HG03565 (cell line): ENCODE results near the gene ARHGEF12.

Experiments used
- ATAC-seq: cut with Tn5 transposase; IDR thresholded peaks from one replicate; pipeline ENCODE4 v1.9.1; 2021; ENCODE audit warnings: mild to moderate bottlenecking, moderate library complexity; ENCODE audit not compliant: unreplicated experiment

The ARHGEF12 gene

GRCh38 chr11:120316880-120317688 lies 19.1 kb upstream of the ARHGEF12 start:
- no peak for ATAC-seq

GRCh38 chr11:120317689-120318480 lies 18.3 kb upstream of the ARHGEF12 start:
- no peak for ATAC-seq

- no peak for ATAC-seq
These were observed 17.3 kb upstream of the ARHGEF12 start for GRCh38 chr11:120318906-120319305.

GRCh38 chr11:120324932-120325810 lies 11.0 kb upstream of the ARHGEF12 start, which contains the start of gene TLCD5:
Gene TLCD5 (plus strand): TSS chr11:120325299. CDS start chr11:120327442, 2,143 bp downstream.
- no peak for ATAC-seq

GRCh38 chr11:120326228-120326627 lies 10.0 kb upstream of the ARHGEF12 start:
- no peak for ATAC-seq

GRCh38 chr11:120326845-120327281 lies 9.3 kb upstream of the ARHGEF12 start:
- no peak for ATAC-seq

- ATAC-seq = no peak
These were observed 8.9 kb upstream of the ARHGEF12 start for GRCh38 chr11:120327311-120327710.

GRCh38 chr11:120329556-120329955 lies 6.7 kb upstream of the ARHGEF12 start:
- no peak for ATAC-seq

- ATAC-seq = no peak
These were observed 6.2 kb upstream of the ARHGEF12 start for GRCh38 chr11:120330045-120330444.

- ATAC-seq = no peak
These were observed 4.8 kb upstream of the ARHGEF12 start for GRCh38 chr11:120331301-120331996.

GRCh38 chr11:120332822-120333716 lies 3.1 kb upstream of the ARHGEF12 start:
- no peak for ATAC-seq

- no peak for ATAC-seq
These were observed 2.4 kb upstream of the ARHGEF12 start for GRCh38 chr11:120333801-120334200.

GRCh38 chr11:120334332-120334731 lies 1.9 kb upstream of the ARHGEF12 start:
- ATAC-seq = no peak

GRCh38 chr11:120334894-120335462 lies 1.2 kb upstream of the ARHGEF12 start:
- no peak for ATAC-seq

- no peak for ATAC-seq
These were observed 681 bp upstream of the ARHGEF12 start for GRCh38 chr11:120335556-120335907.

GRCh38 chr11:120336641-120337354 lies 585 bp downstream of the ARHGEF12 start:
- ATAC-seq = peak; percentile 24

GRCh38 chr11:120337355-120338106 lies 1.3 kb downstream of the ARHGEF12 start:
- no peak for ATAC-seq
